Mesendoderm (in vitro differentiated cells): Measurements from ENCODE around the gene DDX59.

Source experiments
- DNase-seq: peaks from one replicate; pipeline ENCODE4 v3.0.0; 2013
- H2AK5ac ChIP-seq: 2 replicates; pipeline ENCODE4 v1.6.1; 2013; ENCODE audit warnings: low read length, inconsistent platforms
- H2BK120ac ChIP-seq: 2 replicates; pipeline ENCODE4 v1.6.1; 2013; ENCODE audit warnings: low read depth, mild to moderate bottlenecking, low read length, moderate library complexity, mixed read lengths
- H2BK15ac ChIP-seq: replicated peaks from 2 replicates; pipeline ENCODE4 v1.6.1; 2013; ENCODE audit warnings: low read depth, mild to moderate bottlenecking, moderate library complexity
- H2BK5ac ChIP-seq: 2 replicates; pipeline ENCODE4 v1.6.1; 2013; ENCODE audit warnings: low read length, inconsistent platforms
- H3K18ac ChIP-seq: 2 replicates; pipeline ENCODE4 v1.6.1; 2013; ENCODE audit warnings: mild to moderate bottlenecking, low read length, mixed read lengths
- H3K23ac ChIP-seq: one replicate; pipeline ENCODE4 v1.6.1; 2013; ENCODE audit warnings: low read length
- H3K27ac ChIP-seq: 2 replicates; pipeline ENCODE4 v1.5.1; 2013; ENCODE audit warnings: low read depth, mild to moderate bottlenecking, inconsistent platforms, low read length, moderate library complexity
- H3K27me3 ChIP-seq: 2 replicates; pipeline ENCODE4 v1.6.1; 2013; ENCODE audit warnings: low read length, control low read depth, mild to moderate bottlenecking, inconsistent platforms; ENCODE audit not compliant: insufficient read depth, poor library complexity
- H3K36me3 ChIP-seq: 2 replicates; pipeline ENCODE4 v1.6.1; 2013; ENCODE audit warnings: low read length, inconsistent platforms; ENCODE audit not compliant: control insufficient read depth, insufficient read depth
- H3K4ac ChIP-seq: one replicate; pipeline ENCODE4 v1.6.1; 2013; ENCODE audit warnings: low read depth, mild to moderate bottlenecking, low read length, moderate library complexity
- H3K4me1 ChIP-seq: 2 replicates; pipeline ENCODE4 v1.6.1; 2013; ENCODE audit warnings: low read depth, low read length, inconsistent platforms; ENCODE audit not compliant: control insufficient read depth
- H3K4me2 ChIP-seq: 2 replicates; pipeline ENCODE4 v1.6.1; 2013; ENCODE audit warnings: low read length
- H3K4me3 ChIP-seq: 2 replicates; pipeline ENCODE4 v1.5.1; 2013; ENCODE audit warnings: mild to moderate bottlenecking, low read length
- H3K56ac ChIP-seq: one replicate; pipeline ENCODE4 v1.6.1; 2013; ENCODE audit warnings: low read length
- H3K79me1 ChIP-seq: 2 replicates; pipeline ENCODE4 v1.6.1; 2013; ENCODE audit warnings: low read length, inconsistent platforms
- H3K79me2 ChIP-seq: 2 replicates; pipeline ENCODE4 v1.6.1; 2013; ENCODE audit warnings: mild to moderate bottlenecking, low read length; ENCODE audit not compliant: control insufficient read depth, insufficient read depth
- H3K9ac ChIP-seq: 2 replicates; pipeline ENCODE4 v1.6.1; 2013; ENCODE audit warnings: low read length, inconsistent platforms
- H4K5ac ChIP-seq: one replicate; pipeline ENCODE4 v1.6.1; 2013; ENCODE audit warnings: low read length
- H4K8ac ChIP-seq: one replicate; pipeline ENCODE4 v1.6.1; 2013; ENCODE audit warnings: low read depth, mild to moderate bottlenecking, control low read depth, low read length, moderate library complexity
- WGBS: extraction: QIAGEN DNeasy Blood & Tissue Kit; methylation state at CpG from one replicate; pipeline ENCODE4 v1.1.7; 2013; ENCODE audit warnings: low lambda C conversion rate, missing lambda C conversion rate; ENCODE audit not compliant: insufficient coverage; ENCODE audit errors: extremely low coverage; 5-methylcytosine and 5-hydroxymethylcytosine counted together

The DDX59 gene

GRCh38 chr1:200658037-200658818 lies 11.5 kb downstream of the DDX59 start:
- no peak overlapping the region for H3K18ac ChIP-seq
- no peaks in the 10 kb centered on the region for H3K79me1 ChIP-seq
- H3K9ac ChIP-seq: no peak overlapping the region
- H2AK5ac ChIP-seq: no peak overlapping the region
- no peak overlapping the region for H3K4ac ChIP-seq
- no peak overlapping the region for H3K23ac ChIP-seq
- H3K4me2 ChIP-seq: no peak overlapping the region
- DNase-seq: no peak
- peaks cover 6% of the 10 kb centered on the region for H3K4me1 ChIP-seq
- no peak overlapping the region for H2BK15ac ChIP-seq
- H3K79me2 ChIP-seq: no peaks in the 10 kb centered on the region
- no CpG with 5 or more reads among the region's 4 CpGs for WGBS
- no peak overlapping the region for H3K27ac ChIP-seq
- H4K5ac ChIP-seq: no peak overlapping the region
- H3K27me3 ChIP-seq: no peaks in the 10 kb centered on the region
- peaks cover 2% of the 10 kb centered on the region for H3K36me3 ChIP-seq
- H3K56ac ChIP-seq: no peak overlapping the region
- no peak overlapping the region for H2BK120ac ChIP-seq
- no peak overlapping the region for H4K8ac ChIP-seq
- H2BK5ac ChIP-seq: no peak overlapping the region
- no peak overlapping the region for H3K4me3 ChIP-seq

- Histone ChIP-seq H3K56ac (no peak overlapping the region), H3K23ac (no peak overlapping the region), H3K4me1 (peaks cover under 1% of the 10 kb centered on the region), H2BK15ac (no peak overlapping the region), H4K5ac (no peak overlapping the region), H3K4me2 (no peak overlapping the region), H3K79me2 (no peaks in the 10 kb centered on the region), H3K36me3 (peaks cover 2% of the 10 kb centered on the region), H2AK5ac (no peak overlapping the region), H3K18ac (no peak overlapping the region), H2BK120ac (no peak overlapping the region), H3K79me1 (no peaks in the 10 kb centered on the region), H3K27me3 (no peaks in the 10 kb centered on the region), H4K8ac (no peak overlapping the region), H3K4ac (no peak overlapping the region), H3K4me3 (no peak overlapping the region), H2BK5ac (no peak overlapping the region), H3K27ac (peak overlapping the region; percentile 25), H3K9ac (no peak overlapping the region)
- no CpG with 5 or more reads among the region's 5 CpGs for WGBS
- no peak for DNase-seq
Measured at GRCh38 chr1:200654660-200655059, 15.0 kb downstream of the DDX59 start.

- no peak overlapping the region for H2BK15ac ChIP-seq
- no peak overlapping the region for H4K5ac ChIP-seq
- H2BK120ac ChIP-seq: no peak overlapping the region
- no peak overlapping the region for H3K56ac ChIP-seq
- DNase-seq: no peak
- H3K79me1 ChIP-seq: no peaks in the 10 kb centered on the region
- no peak overlapping the region for H3K4me2 ChIP-seq
- H3K79me2 ChIP-seq: no peaks in the 10 kb centered on the region
- H2BK5ac ChIP-seq: no peak overlapping the region
- H4K8ac ChIP-seq: no peak overlapping the region
- peaks cover 2% of the 10 kb centered on the region for H3K36me3 ChIP-seq
- H3K4me1 ChIP-seq: no peaks in the 10 kb centered on the region
- H3K27ac ChIP-seq: no peak overlapping the region
- H3K23ac ChIP-seq: no peak overlapping the region
- no peak overlapping the region for H2AK5ac ChIP-seq
- no peaks in the 10 kb centered on the region for H3K27me3 ChIP-seq
- H3K4ac ChIP-seq: no peak overlapping the region
- H3K4me3 ChIP-seq: no peak overlapping the region
- H3K18ac ChIP-seq: no peak overlapping the region
- WGBS: 100% methylated on average over 1 of the region's 5 CpGs
- H3K9ac ChIP-seq: no peak overlapping the region
Measured at GRCh38 chr1:200653022-200653462, 16.7 kb downstream of the DDX59 start.

GRCh38 chr1:200652378-200652777 lies 17.3 kb downstream of the DDX59 start:
- no peaks in the 10 kb centered on the region for H3K79me2 ChIP-seq
- H3K4me2 ChIP-seq: no peak overlapping the region
- H2BK5ac ChIP-seq: no peak overlapping the region
- H3K9ac ChIP-seq: no peak overlapping the region
- H3K27me3 ChIP-seq: no peaks in the 10 kb centered on the region
- H4K8ac ChIP-seq: no peak overlapping the region
- no peaks in the 10 kb centered on the region for H3K79me1 ChIP-seq
- no peak overlapping the region for H3K56ac ChIP-seq
- H2AK5ac ChIP-seq: no peak overlapping the region
- no peaks in the 10 kb centered on the region for H3K4me1 ChIP-seq
- no peak for DNase-seq
- no peak overlapping the region for H2BK120ac ChIP-seq
- peaks cover 2% of the 10 kb centered on the region for H3K36me3 ChIP-seq
- H3K27ac ChIP-seq: no peak overlapping the region
- no peak overlapping the region for H2BK15ac ChIP-seq
- H3K18ac ChIP-seq: no peak overlapping the region
- no peak overlapping the region for H3K4me3 ChIP-seq
- H4K5ac ChIP-seq: no peak overlapping the region
- WGBS: no CpG with 5 or more reads among the region's 1 CpG
- H3K23ac ChIP-seq: no peak overlapping the region
- H3K4ac ChIP-seq: no peak overlapping the region

- H3K56ac ChIP-seq: no peak overlapping the region
- H3K4me1 ChIP-seq: no peaks in the 10 kb centered on the region
- H3K36me3 ChIP-seq: no peaks in the 10 kb centered on the region
- no peak overlapping the region for H2BK120ac ChIP-seq
- DNase-seq: no peak
- no peak overlapping the region for H3K4me2 ChIP-seq
- H3K18ac ChIP-seq: no peak overlapping the region
- H3K4ac ChIP-seq: no peak overlapping the region
- H3K27me3 ChIP-seq: no peaks in the 10 kb centered on the region
- no peak overlapping the region for H4K8ac ChIP-seq
- no peak overlapping the region for H3K4me3 ChIP-seq
- H4K5ac ChIP-seq: no peak overlapping the region
- H2BK5ac ChIP-seq: no peak overlapping the region
- no peak overlapping the region for H2BK15ac ChIP-seq
- H2AK5ac ChIP-seq: no peak overlapping the region
- no peak overlapping the region for H3K23ac ChIP-seq
- no peaks in the 10 kb centered on the region for H3K79me1 ChIP-seq
- no peaks in the 10 kb centered on the region for H3K79me2 ChIP-seq
- no peak overlapping the region for H3K9ac ChIP-seq
- no peak overlapping the region for H3K27ac ChIP-seq
- no CpG with 5 or more reads among the region's 4 CpGs for WGBS
Measured at GRCh38 chr1:200646515-200646914, 23.2 kb downstream of the DDX59 start.

GRCh38 chr1:200644021-200644420 lies 25.7 kb downstream of the DDX59 start:
- Histone ChIP-seq H3K4ac (no peak overlapping the region), H4K5ac (no peak overlapping the region), H3K79me2 (no peaks in the 10 kb centered on the region), H3K18ac (no peak overlapping the region), H2BK5ac (no peak overlapping the region), H3K36me3 (no peaks in the 10 kb centered on the region), H3K9ac (no peak overlapping the region), H3K79me1 (no peaks in the 10 kb centered on the region), H2BK15ac (no peak overlapping the region), H3K27ac (no peak overlapping the region), H3K56ac (no peak overlapping the region), H3K4me2 (no peak overlapping the region), H2BK120ac (no peak overlapping the region), H3K4me3 (no peak overlapping the region), H3K23ac (no peak overlapping the region), H4K8ac (no peak overlapping the region), H3K4me1 (no peaks in the 10 kb centered on the region), H2AK5ac (no peak overlapping the region), H3K27me3 (no peaks in the 10 kb centered on the region)
- no peak for DNase-seq
